Activated naive CD4-positive, alpha-beta T cell treated with Interleukin-2 at 50 U/mL for 16 hours (primary cell): ENCODE data around the gene NR6A1.
A peak's percentile ranks its signal among the peaks of the same experiment; 100 is the strongest.
"Not testable (repeated sequence)": the region's sequence is repeated elsewhere in the genome, so short reads cannot be mapped to it uniquely, and the experiment has no call there.

Source experiments
- DNase-seq: peaks from one replicate; pipeline ENCODE4 v3.0.0-alpha.2; 2020

Gene NR6A1

DNA sequence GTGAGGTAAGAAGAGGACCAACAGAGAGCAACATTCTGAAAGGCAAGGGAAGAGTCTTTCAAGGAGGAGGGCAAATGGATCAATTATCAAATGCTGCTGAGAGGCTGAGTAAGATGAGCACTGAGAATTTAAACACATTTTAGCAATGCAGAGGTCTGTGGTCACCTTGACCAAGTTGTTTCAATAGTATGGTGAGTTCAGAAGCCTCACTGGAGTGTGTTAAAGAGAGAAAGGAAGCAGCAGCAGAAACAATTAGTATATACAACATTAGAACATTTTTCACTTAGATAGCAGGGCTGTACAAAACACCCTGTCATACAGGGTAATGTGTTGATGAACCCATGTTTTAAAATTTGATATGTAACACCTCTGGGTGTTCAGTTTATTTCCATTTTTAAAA lies 131.5 kb downstream of the NR6A1 start:
- DNase-seq: no peak

DNA sequence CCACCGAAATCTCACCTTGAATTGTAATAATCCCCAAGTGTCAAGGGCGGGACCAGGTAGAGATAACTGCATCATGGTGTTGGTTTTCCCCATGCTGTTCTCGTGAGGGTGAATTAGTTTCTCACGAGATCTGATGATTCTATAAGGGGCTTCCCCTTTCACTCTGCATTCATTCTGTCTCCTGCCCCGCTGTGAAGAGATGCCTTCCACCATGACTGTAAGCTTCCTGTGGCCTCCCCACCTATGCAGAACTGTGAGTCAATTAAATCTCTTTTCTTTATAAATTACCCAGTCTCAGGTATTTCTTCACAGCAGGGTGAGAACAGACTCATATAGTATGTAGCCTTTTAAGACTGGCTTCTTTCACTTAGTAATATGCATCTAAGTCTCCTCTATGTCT lies 135.8 kb downstream of the NR6A1 start:
- DNase-seq: no peak

- no peak for DNase-seq
These were observed 139.0 kb downstream of the NR6A1 start for GRCh38 chr9:124632077-124632621.

GRCh38 chr9:124631326-124631725 lies 139.8 kb downstream of the NR6A1 start:
- no peak for DNase-seq

GRCh38 chr9:124629600-124629999 lies 141.5 kb downstream of the NR6A1 start:
- DNase-seq: no peak

- DNase-seq: no peak
These were observed 142.4 kb downstream of the NR6A1 start for GRCh38 chr9:124628741-124629140.

- DNase-seq: no peak
These were observed 144.8 kb downstream of the NR6A1 start for GRCh38 chr9:124626276-124626675.

GRCh38 chr9:124625087-124625486 lies 146.0 kb downstream of the NR6A1 start:
- DNase-seq: no peak

- DNase-seq: no peak
These were observed 146.4 kb downstream of the NR6A1 start for GRCh38 chr9:124624735-124624992.

DNA sequence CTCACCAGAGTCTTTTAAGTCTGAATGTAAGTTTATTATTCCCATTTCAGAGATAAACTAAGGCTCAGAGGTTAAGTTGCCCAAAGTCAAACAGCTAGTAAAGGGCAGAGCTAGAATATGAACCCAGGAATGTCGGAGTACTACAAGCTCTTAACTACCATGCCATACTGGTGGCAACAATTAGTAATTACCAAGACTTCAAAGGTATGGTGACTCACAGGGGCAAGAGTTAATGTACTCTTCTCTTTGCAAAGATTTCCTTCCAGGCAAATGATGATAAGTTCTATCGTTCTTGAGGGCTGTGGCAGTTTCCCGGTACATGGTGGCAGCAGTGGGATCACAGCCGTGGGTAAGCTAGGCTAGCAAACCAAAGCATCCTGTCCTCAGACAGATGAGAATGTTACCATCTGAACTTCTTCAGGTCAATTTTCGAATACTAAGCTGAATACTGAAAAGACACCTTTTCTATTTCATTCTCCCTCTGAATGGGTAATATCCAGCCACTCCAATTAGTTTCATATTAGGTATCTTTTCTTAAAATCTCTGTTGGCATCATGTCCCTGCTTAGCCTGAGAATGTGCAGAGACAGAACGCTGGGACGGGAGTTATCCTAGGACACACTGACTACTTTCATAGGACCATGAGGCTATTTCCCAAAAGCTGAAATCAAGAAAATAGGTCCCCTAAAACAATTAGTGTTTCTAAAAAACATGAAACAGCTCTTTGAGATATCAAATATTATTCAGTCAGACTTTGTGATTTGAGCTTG lies 147.0 kb downstream of the NR6A1 start:
- no peak for DNase-seq

- DNase-seq: no peak
These were observed 148.2 kb downstream of the NR6A1 start for GRCh38 chr9:124622882-124623281.

GRCh38 chr9:124621371-124622328 lies 149.5 kb downstream of the NR6A1 start:
- DNase-seq: no peak

GRCh38 chr9:124618476-124618875 lies 152.6 kb downstream of the NR6A1 start:
- DNase-seq: no peak

DNA sequence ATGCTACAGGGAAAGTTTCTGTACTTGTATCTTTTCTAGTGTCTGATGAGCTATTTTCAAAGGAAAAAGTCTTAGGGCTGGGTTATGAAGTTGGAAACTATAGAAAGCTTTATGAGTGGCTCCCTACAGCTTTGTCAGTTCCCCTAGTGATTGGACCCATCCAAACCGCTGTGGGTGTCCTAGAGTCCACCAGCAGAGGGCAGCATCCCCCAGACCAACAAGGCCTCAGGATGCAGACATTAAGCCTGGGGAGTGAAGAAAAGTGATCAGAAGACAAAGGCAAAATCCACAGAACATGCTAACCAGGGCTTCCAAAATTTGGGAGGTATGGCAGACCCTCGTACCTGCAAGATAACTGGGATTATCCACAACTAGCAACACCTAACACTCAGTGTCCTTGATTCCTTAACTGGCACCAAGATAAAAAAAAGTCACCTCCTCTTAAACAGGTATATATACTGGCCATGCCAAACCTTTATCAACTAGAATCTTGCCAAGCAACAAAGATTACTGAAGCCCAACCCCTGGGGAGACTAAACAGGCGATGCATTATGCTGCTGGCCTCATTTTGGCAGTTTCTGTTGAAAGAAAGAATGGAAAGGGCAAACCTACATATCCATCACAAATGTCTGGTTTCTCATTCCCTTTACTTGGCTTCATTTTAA lies 153.5 kb downstream of the NR6A1 start:
- peak; percentile 62 for DNase-seq

- DNase-seq: no peak
These were observed 154.2 kb downstream of the NR6A1 start for GRCh38 chr9:124616961-124617360.

- not testable (repeated sequence) for DNase-seq
These were observed 155.3 kb downstream of the NR6A1 start for GRCh38 chr9:124615840-124616239.

DNA sequence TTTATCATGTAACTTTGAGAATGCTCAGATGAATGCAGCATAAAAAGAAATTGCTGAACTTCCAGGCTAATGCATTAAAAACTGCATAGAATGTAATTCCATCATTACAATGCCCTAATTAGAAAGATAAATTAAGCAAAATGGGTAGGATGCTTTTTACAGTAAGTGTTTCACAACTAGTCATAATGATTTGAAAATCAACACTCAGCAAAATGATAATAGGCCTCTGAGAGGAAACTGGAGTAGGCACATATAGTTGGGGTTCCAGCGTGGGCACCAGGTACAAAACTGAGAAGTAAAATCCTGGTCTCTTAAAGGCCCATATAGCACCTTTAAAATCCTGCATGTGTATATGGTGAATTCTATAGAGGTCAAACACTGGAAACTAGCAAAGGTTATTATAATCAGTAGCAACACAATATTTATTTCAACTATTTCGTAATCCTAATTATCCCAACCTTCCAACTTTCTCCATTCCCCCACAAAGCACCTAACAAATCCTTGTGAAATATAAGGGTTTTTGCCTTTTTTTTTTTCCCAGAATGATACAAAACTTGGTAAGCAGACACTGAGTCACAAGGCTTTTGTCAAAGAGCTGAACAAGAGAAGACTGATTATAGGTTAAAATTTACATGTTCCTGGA lies 155.9 kb downstream of the NR6A1 start:
- no peak for DNase-seq

DNA sequence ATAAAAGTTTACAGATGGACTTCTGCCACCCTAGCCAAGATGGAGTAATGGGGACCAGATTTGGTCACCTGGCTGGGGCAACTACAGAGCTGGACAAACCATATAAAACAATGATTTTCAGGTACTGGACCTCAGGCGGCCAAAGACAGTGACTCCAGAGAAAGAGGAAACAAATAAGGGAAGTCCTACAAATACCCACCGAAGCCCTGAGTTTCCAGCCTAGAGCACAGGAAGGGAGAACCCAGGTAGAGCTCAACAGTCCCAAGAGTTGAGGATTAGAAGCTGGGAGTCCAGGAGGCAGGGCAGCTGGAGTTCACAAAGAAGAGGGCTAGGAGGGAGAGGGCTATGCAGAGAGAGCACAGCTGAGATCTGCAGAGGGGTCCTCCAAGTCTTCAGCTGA lies 157.3 kb downstream of the NR6A1 start:
- DNase-seq: no peak

DNA sequence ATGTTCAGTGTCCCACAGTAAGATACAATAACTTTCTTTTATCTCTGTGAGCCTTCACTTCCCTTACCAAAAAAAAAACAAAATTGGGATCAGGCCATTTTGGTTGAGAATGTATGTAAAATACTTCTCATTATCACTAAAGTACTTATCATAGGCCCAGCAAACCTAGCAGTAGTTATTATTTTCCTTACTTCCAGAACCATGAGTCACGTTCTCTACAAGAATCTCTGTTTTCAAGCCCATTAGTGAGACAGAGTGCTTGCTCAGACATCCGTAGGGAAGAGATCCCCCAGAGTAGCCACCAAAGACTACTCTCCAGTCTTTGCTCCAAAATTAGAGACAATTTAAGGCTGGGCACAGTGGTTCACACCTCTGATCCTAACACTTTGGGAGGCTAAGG lies 160.0 kb downstream of the NR6A1 start:
- DNase-seq: no peak

DNA sequence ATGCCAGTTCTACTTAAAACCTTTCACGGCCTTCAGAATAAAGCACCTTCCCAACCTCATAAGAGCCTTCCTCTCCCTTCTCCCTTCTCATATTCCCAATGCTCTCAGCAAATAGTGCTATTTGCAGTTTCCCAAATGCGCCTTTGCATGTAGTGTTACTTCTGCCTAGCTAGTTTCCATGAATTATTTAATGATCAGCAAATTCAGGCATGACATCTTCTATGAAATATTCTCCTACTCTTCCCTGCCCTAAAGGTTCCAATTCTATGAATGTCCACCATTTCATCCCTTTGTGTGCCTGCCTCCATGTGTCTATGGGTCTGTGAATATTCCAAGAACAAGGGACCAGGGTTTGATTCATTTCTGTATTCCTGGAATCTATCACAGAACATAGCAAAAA lies 165.1 kb downstream of the NR6A1 start:
- no peak for DNase-seq

DNA sequence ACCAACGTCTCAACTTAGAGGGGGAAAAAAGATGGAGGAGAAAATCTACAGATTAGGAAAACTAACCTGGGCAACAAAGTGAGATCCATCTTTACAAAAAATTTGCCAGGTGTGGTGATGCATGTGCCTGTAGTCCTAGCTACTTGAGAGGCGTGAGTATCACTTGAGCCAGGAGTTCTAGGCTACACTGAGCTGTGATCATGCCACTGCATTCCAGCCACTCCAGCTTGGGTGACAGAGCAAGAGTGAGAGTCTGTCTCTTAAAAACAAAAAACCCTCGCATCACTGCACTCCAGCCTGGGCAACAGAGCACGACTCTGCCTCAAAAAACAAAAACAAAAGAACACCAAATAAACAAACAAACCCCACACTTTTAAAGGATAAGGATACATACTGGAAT lies 165.9 kb downstream of the NR6A1 start:
- no peak for DNase-seq

- no peak for DNase-seq
These were observed 168.5 kb downstream of the NR6A1 start for GRCh38 chr9:124602632-124603031.

GRCh38 chr9:124602204-124602603 lies 168.9 kb downstream of the NR6A1 start:
- DNase-seq: no peak
